Colonic mucosa (tissue), 4 donors: ENCODE data around the gene ADSL. TPM values are rescaled to one million over a fixed set of nuclear protein-coding genes. Genes with fewer than 3 reads are reported as not detected.
A peak's percentile ranks its signal among the peaks of the same experiment; 100 is the strongest.

ENCODE experiments used
- DNase-seq: peaks from one replicate; pipeline ENCODE4 v3.0.0-alpha.2; 2020
- H3K27ac ChIP-seq: fragments of 200-600 bp; one replicate; pipeline ENCODE4 v1.8.0; 2021
- H3K27me3 ChIP-seq: fragments of 200-600 bp; one replicate; pipeline ENCODE4 v1.8.0; 2021
- H3K36me3 ChIP-seq: fragments of 200-600 bp; one replicate; pipeline ENCODE4 v1.8.0; 2021
- H3K4me1 ChIP-seq: fragments of 200-600 bp; one replicate; pipeline ENCODE4 v1.8.0; 2021; ENCODE audit warnings: mild to moderate bottlenecking
- H3K4me3 ChIP-seq: fragments of 200-600 bp; one replicate; pipeline ENCODE4 v1.8.0; 2021
- H3K9ac ChIP-seq, 2 donors: one replicate each; pipeline ENCODE4 v1.7.0; 2013; ENCODE audit warnings: control low read depth in 2 of 2, low read depth in 2 of 2, low read length in 2 of 2
- H3K9me3 ChIP-seq: fragments of 200-600 bp; one replicate; pipeline ENCODE4 v1.8.0; 2021
- intact Hi-C: fragments of 100-400 bp; cut with DNase I; formaldehyde crosslinking; loops from one replicate; pipeline ENCODE4 v1.14.1; 2022
- total RNA-seq, 2 donors: library from RNA; stranded (reverse); fragmentation: NEBNext Ultra II Directional in 1 of 2; extraction: Animal tissue kit (Norgen Biotek cat#: 25700) in 1 of 2; gene quantifications; one replicate each; pipeline ENCODE4 v1.2.1, GENCODE V29; 2021
- TF ChIP-seq, protein P1 (sequence below): fragments of 200-600 bp; IDR thresholded peaks from one replicate; pipeline ENCODE4 v1.8.0; 2022; ENCODE audit warnings: antibody characterized with exemption, mild to moderate bottlenecking
- donor health status: healthy.
- donor health status: DM: no; HTN: no; CAD: no.
- donor health status: DM: no; HTN: no; CAD: no.

The ADSL gene
- total RNA-seq, 2 donors from 2014 or later = 26.4 to 47.0 TPM

- H3K27me3 ChIP-seq = no peaks in the 10 kb centered on the region
- no peaks in the 10 kb centered on the region for H3K36me3 ChIP-seq
- intact Hi-C loops = loop anchor here (10.0 kb wide), 2 partner anchors 300 to 810 kb away; partner anchors contain the start of gene RPS19BP1
- peak overlapping the region; percentile 60 for H3K4me3 ChIP-seq
- peak overlapping the region; percentile 67 for H3K27ac ChIP-seq
- TF ChIP-seq, protein P1, sequence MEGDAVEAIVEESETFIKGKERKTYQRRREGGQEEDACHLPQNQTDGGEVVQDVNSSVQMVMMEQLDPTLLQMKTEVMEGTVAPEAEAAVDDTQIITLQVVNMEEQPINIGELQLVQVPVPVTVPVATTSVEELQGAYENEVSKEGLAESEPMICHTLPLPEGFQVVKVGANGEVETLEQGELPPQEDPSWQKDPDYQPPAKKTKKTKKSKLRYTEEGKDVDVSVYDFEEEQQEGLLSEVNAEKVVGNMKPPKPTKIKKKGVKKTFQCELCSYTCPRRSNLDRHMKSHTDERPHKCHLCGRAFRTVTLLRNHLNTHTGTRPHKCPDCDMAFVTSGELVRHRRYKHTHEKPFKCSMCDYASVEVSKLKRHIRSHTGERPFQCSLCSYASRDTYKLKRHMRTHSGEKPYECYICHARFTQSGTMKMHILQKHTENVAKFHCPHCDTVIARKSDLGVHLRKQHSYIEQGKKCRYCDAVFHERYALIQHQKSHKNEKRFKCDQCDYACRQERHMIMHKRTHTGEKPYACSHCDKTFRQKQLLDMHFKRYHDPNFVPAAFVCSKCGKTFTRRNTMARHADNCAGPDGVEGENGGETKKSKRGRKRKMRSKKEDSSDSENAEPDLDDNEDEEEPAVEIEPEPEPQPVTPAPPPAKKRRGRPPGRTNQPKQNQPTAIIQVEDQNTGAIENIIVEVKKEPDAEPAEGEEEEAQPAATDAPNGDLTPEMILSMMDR = no peak
- H3K9me3 ChIP-seq = no peaks in the 10 kb centered on the region
- DNase-seq = no peak
- no peak overlapping the region for H3K9ac ChIP-seq
- peaks cover 10% of the 10 kb centered on the region for H3K4me1 ChIP-seq
Observed at GRCh38 chr22:40345271-40345670, 1.0 kb upstream of the ADSL start.

DNA sequence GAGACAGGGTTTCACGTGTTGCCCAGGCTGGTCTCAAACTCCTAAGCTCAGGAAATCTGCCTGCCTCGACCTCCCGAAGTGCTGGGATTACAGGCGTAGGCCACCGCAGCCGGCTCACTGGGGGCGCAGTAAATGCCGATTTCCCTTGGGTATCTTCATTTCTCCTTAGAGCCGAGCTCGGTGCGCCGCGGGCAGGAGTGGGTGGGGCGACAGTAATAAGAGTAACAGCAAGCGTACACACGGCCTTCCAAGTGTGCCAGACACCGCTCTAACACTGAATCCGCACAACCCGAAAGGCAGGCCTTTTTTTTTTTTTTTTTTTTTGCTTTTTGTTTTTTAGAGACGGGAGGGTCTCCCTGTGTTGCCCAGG is 500 bp upstream of the ADSL start:
- Histone ChIP-seq H3K4me1 (peaks cover 10% of the 10 kb centered on the region), H3K36me3 (peaks cover 4% of the 10 kb centered on the region), H3K9me3 (no peaks in the 10 kb centered on the region), H3K9ac (peak overlapping the region; percentile 82 to 90), H3K27me3 (no peaks in the 10 kb centered on the region), H3K4me3 (peak overlapping the region; percentile 60), H3K27ac (peak overlapping the region; percentile 67)
- intact Hi-C loops = loop anchor here (10.0 kb wide), 2 partner anchors 301 to 811 kb away; partner anchors contain the start of gene RPS19BP1
- peak; percentile 63 for DNase-seq
- TF ChIP-seq, protein P1 = no peak

- Histone ChIP-seq H3K27me3 (no peaks in the 10 kb centered on the region), H3K36me3 (peaks cover 5% of the 10 kb centered on the region), H3K27ac (peak overlapping the region; percentile 67), H3K9ac (peak overlapping the region; percentile 82 to 90), H3K4me1 (peaks cover 10% of the 10 kb centered on the region), H3K9me3 (no peaks in the 10 kb centered on the region), H3K4me3 (peak overlapping the region; percentile 60)
- no peak for DNase-seq
- intact Hi-C loops = loop anchor here (10.0 kb wide), 2 partner anchors 302 to 812 kb away; partner anchors contain the start of gene RPS19BP1
- TF ChIP-seq, protein P1 = no peak
Observed at GRCh38 chr22:40347300-40347699, 1.0 kb downstream of the ADSL start.

- Histone ChIP-seq H3K9me3 (no peaks in the 10 kb centered on the region), H3K27ac (no peak overlapping the region), H3K36me3 (peaks cover 5% of the 10 kb centered on the region), H3K27me3 (no peaks in the 10 kb centered on the region), H3K4me3 (no peak overlapping the region), H3K9ac (peak overlapping the region in 1 of 2 donors; percentile 90), H3K4me1 (peaks cover 10% of the 10 kb centered on the region)
- TF ChIP-seq, protein P1 = peak; percentile 68
- peak; percentile 71 for DNase-seq
- intact Hi-C loops = loop anchor here (10.0 kb wide), 2 partner anchors 303 to 813 kb away; partner anchors contain the start of gene RPS19BP1
Observed at GRCh38 chr22:40348025-40348658, 1.8 kb downstream of the ADSL start.

GRCh38 chr22:40352763-40353162 is 6.5 kb downstream of the ADSL start:
- Histone ChIP-seq H3K4me1 (peaks cover 2% of the 10 kb centered on the region), H3K27ac (no peak overlapping the region), H3K27me3 (no peaks in the 10 kb centered on the region), H3K4me3 (no peak overlapping the region), H3K9ac (no peak overlapping the region), H3K36me3 (peaks cover 5% of the 10 kb centered on the region), H3K9me3 (no peaks in the 10 kb centered on the region)
- DNase-seq = no peak
- intact Hi-C loops = no loop called here
- TF ChIP-seq, protein P1 = no peak
